ENCODE data around the gene PKN3. TPM values are rescaled to one million over a fixed set of nuclear protein-coding genes. Genes with fewer than 3 reads are reported as not detected.

The PKN3 gene
- total and polyA plus RNA-seq, 2 of the 13 experiments (the other 11 are each of a cell fraction or from before 2014, with no cell fraction given): 10.5 to 13.2 TPM

DNA sequence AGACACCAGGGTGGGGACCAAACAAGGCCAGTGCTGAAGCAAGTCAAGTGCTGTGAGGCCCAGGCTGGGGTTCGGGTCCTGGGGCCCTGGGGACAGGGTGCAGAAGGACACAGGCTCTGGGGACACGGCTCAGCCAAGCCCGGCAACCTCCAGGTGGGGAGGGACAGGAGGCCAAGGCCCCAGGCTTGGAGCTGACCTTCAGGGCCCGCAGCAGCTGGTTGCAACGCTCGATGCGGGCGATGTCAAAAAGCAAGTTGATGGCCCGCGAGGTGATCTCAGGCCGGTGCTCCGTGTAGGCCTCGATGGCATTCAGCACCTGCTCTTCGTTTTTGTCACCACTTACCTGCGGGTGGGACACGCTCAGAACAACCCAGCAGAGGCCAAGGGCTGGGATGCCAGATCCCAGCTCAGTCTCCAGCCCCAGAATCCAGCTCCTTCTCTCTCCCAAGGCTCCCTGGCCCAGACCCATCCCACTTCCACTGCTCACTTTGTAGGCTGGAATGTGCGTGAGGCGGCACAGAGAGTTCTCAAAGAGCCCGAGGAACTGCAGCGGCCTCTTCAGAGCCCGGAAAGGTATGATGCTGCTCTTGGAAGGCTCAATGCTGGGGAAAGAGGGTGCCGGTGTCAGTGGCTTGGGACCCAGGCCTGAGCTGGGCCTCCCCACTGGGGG, 48.8 kb downstream of the PKN3 start:
- no peak; the same call in 2 of the 3 replicates for ATAC-seq
- POLR2A ChIA-PET: interaction anchor here (0.5 kb wide), 1 partner anchor 14 kb away, joined by 3 read pairs; no protein-coding TSS in a partner anchor
- in situ Hi-C loops (cut with HindIII; ENCODE audit: extremely low pct_ligation_motif_present, low pct_unique_long_range_greater_than_20kb): no loop called here
- BruUV-seq (replicated peaks): no TSS peak
- Histone ChIP-seq H3K36me3 (replicated peaks in 1 of 2; ENCODE audit: control insufficient read depth in 1 of 2, insufficient read depth in 2 of 2, low read length in 2 of 2) (peaks cover 10 to 18% of the 10 kb centered on the region in 2 experiments; a peak in 4 of 5 replicates), H3K9ac (ENCODE audit: insufficient read depth, low read depth, low read length) (no peak overlapping the region), H3K27ac (ENCODE audit: extremely low read length, insufficient read depth, low read length) (no peak overlapping the region), H4K20me1 (ENCODE audit: insufficient read depth, low read length) (no peaks in the 10 kb centered on the region), H3K9me3 (ENCODE audit: low read length) (no peaks in the 10 kb centered on the region), H3K4me3 (replicated peaks in 1 of 3; ENCODE audit: insufficient read depth in 1 of 3, low read depth in 2 of 3, low read length in 3 of 3) (no peak overlapping the region), H3K79me2 (ENCODE audit: insufficient read depth, low read length) (no peaks in the 10 kb centered on the region), H3K4me1 (ENCODE audit: insufficient read depth, low read length) (no peaks in the 10 kb centered on the region), H3K27me3 (ENCODE audit: control insufficient read depth in 1 of 2, insufficient read depth in 2 of 2, low read length in 2 of 2) (no peaks in the 10 kb centered on the region), H3K4me2 (ENCODE audit: low read depth, low read length) (no peak overlapping the region), H2AFZ (ENCODE audit: low read length) (no peak overlapping the region)
- CTCF ChIA-PET (ENCODE audit: low intra/inter-chr PET ratio, low total read pairs): no interaction called here
- intact Hi-C loops (cut with micrococcal nuclease; ENCODE audit: unreplicated experiment): no loop called here
- no peak for FAIRE-seq
- no peak for TF ChIP-seq HOXA3 (CRISPR knock-in tag; IDR thresholded peaks at IDR 0.05)
- TF ChIP-seq, protein P1, sequence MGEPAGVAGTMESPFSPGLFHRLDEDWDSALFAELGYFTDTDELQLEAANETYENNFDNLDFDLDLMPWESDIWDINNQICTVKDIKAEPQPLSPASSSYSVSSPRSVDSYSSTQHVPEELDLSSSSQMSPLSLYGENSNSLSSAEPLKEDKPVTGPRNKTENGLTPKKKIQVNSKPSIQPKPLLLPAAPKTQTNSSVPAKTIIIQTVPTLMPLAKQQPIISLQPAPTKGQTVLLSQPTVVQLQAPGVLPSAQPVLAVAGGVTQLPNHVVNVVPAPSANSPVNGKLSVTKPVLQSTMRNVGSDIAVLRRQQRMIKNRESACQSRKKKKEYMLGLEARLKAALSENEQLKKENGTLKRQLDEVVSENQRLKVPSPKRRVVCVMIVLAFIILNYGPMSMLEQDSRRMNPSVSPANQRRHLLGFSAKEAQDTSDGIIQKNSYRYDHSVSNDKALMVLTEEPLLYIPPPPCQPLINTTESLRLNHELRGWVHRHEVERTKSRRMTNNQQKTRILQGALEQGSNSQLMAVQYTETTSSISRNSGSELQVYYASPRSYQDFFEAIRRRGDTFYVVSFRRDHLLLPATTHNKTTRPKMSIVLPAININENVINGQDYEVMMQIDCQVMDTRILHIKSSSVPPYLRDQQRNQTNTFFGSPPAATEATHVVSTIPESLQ (CRISPR knock-in tag; conservative IDR thresholded peaks at IDR 0.05): no peak
- no peak for TF ChIP-seq ZNF282 (IDR thresholded peaks at IDR 0.05; ENCODE audit: partially characterized antibody)
- no peak for TF ChIP-seq ZNF629 (CRISPR knock-in tag; conservative IDR thresholded peaks at IDR 0.05)
- TF ChIP-seq ZNF557 (CRISPR knock-in tag; IDR thresholded peaks at IDR 0.05): no peak
- no peak for TF ChIP-seq RFXANK (CRISPR knock-in tag; IDR thresholded peaks at IDR 0.05)
- TF ChIP-seq, protein P2, sequence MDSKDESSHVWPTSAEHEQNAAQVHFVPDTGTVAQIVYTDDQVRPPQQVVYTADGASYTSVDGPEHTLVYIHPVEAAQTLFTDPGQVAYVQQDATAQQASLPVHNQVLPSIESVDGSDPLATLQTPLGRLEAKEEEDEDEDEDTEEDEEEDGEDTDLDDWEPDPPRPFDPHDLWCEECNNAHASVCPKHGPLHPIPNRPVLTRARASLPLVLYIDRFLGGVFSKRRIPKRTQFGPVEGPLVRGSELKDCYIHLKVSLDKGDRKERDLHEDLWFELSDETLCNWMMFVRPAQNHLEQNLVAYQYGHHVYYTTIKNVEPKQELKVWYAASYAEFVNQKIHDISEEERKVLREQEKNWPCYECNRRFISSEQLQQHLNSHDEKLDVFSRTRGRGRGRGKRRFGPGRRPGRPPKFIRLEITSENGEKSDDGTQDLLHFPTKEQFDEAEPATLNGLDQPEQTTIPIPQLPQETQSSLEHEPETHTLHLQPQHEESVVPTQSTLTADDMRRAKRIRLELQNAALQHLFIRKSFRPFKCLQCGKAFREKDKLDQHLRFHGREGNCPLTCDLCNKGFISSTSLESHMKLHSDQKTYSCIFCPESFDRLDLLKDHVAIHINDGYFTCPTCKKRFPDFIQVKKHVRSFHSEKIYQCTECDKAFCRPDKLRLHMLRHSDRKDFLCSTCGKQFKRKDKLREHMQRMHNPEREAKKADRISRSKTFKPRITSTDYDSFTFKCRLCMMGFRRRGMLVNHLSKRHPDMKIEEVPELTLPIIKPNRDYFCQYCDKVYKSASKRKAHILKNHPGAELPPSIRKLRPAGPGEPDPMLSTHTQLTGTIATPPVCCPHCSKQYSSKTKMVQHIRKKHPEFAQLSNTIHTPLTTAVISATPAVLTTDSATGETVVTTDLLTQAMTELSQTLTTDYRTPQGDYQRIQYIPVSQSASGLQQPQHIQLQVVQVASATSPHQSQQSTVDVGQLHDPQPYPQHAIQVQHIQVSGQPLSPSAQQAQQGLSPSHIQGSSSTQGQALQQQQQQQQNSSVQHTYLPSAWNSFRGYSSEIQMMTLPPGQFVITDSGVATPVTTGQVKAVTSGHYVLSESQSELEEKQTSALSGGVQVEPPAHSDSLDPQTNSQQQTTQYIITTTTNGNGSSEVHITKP (CRISPR knock-in tag; IDR thresholded peaks at IDR 0.05; ENCODE audit: low read depth): no peak
- TF ChIP-seq REXO4 (CRISPR knock-in tag; IDR thresholded peaks at IDR 0.05; ENCODE audit: borderline replicate concordance): no peak
- TF ChIP-seq ZC3H4 (CRISPR knock-in tag; IDR thresholded peaks at IDR 0.05; ENCODE audit: borderline replicate concordance): no peak
- TF ChIP-seq, protein P3, sequence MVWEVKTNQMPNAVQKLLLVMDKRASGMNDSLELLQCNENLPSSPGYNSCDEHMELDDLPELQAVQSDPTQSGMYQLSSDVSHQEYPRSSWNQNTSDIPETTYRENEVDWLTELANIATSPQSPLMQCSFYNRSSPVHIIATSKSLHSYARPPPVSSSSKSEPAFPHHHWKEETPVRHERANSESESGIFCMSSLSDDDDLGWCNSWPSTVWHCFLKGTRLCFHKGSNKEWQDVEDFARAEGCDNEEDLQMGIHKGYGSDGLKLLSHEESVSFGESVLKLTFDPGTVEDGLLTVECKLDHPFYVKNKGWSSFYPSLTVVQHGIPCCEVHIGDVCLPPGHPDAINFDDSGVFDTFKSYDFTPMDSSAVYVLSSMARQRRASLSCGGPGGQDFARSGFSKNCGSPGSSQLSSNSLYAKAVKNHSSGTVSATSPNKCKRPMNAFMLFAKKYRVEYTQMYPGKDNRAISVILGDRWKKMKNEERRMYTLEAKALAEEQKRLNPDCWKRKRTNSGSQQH (CRISPR knock-in tag; IDR thresholded peaks at IDR 0.05; ENCODE audit: low read depth): no peak
- no peak for TF ChIP-seq ZNF549 (CRISPR knock-in tag; IDR thresholded peaks at IDR 0.05)
- no peak for TF ChIP-seq SMAD9 (CRISPR knock-in tag; IDR thresholded peaks at IDR 0.05)
- TF ChIP-seq MIER2 (CRISPR knock-in tag; IDR thresholded peaks at IDR 0.05): no peak
- TF ChIP-seq ZFP41 (CRISPR knock-in tag; IDR thresholded peaks at IDR 0.05; ENCODE audit: borderline replicate concordance): no peak
- TF ChIP-seq, protein P4, sequence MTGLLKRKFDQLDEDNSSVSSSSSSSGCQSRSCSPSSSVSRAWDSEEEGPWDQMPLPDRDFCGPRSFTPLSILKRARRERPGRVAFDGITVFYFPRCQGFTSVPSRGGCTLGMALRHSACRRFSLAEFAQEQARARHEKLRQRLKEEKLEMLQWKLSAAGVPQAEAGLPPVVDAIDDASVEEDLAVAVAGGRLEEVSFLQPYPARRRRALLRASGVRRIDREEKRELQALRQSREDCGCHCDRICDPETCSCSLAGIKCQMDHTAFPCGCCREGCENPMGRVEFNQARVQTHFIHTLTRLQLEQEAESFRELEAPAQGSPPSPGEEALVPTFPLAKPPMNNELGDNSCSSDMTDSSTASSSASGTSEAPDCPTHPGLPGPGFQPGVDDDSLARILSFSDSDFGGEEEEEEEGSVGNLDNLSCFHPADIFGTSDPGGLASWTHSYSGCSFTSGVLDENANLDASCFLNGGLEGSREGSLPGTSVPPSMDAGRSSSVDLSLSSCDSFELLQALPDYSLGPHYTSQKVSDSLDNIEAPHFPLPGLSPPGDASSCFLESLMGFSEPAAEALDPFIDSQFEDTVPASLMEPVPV (CRISPR knock-in tag; IDR thresholded peaks at IDR 0.05): no peak
- no peak for TF ChIP-seq MAF1 (CRISPR knock-in tag; IDR thresholded peaks at IDR 0.05; ENCODE audit: borderline replicate concordance)
- 91% methylated on average over 12 of the region's 22 CpGs for WGBS (ENCODE audit: low lambda C conversion rate)
- no peak for DNase-seq (ENCODE audit: low spot score)
